CD4-positive, alpha-beta T cell treated with Interleukin-2 at 100 ng/mL for 4 hours (primary cell): ENCODE measurements around the gene CDH19.

Experiments
- DNase-seq: peaks from one replicate; pipeline ENCODE4 v3.0.0-alpha.2; 2020; ENCODE audit warnings: low spot score

Gene CDH19

GRCh38 chr18:66457245-66457644, 146.6 kb downstream of the CDH19 start:
- no peak for DNase-seq
